Stimulated activated effector memory CD8-positive, alpha-beta T cell treated with anti-CD3 and anti-CD28 coated beads, Interleukin-12 subunit alpha, Interleukin-12 subunit beta, amount 100 ng/mL, for 72 hours (primary cell): Measurements from ENCODE around the gene AGBL4.
"Not testable (repeated sequence)": the region's sequence is repeated elsewhere in the genome, so short reads cannot be mapped to it uniquely, and the experiment has no call there.

ENCODE experiments used
- ATAC-seq: fragments of 150-1000 bp; cut with Tn5 transposase; 2 replicates; pipeline ENCODE4 v1.10.0; 2021
- DNase-seq, 2 donors: peaks; one replicate each; pipeline ENCODE4 v3.0.0; 2021 to 2022; ENCODE audit warnings: low spot score in 2 of 2
- H3K27ac Mint-ChIP-seq: one replicate; pipeline ENCODE4 v1.8.0; 2022; ENCODE audit warnings: mild to moderate bottlenecking, mixed read lengths
- H3K36me3 Mint-ChIP-seq: one replicate; pipeline ENCODE4 v1.8.0; 2022; ENCODE audit warnings: mild to moderate bottlenecking, mixed read lengths
- H3K4me1 Mint-ChIP-seq: one replicate; pipeline ENCODE4 v1.8.0; 2022; ENCODE audit warnings: mixed read lengths
- H3K4me3 Mint-ChIP-seq: one replicate; pipeline ENCODE4 v1.8.0; 2022; ENCODE audit warnings: mild to moderate bottlenecking, mixed read lengths
- H3K9me3 Mint-ChIP-seq: one replicate; pipeline ENCODE4 v1.8.0; 2022; ENCODE audit warnings: mixed read lengths

The AGBL4 gene

GRCh38 chr1:49824261-49824660 is 199.5 kb downstream of the AGBL4 start:
- Mint-ChIP-seq H3K36me3 (no peaks in the 10 kb centered on the region), H3K4me1 (no peaks in the 10 kb centered on the region), H3K9me3 (peaks cover 10% of the 10 kb centered on the region), H3K4me3 (no peak overlapping the region), H3K27ac (no peak overlapping the region)
- ATAC-seq (no peak), DNase-seq (no peak)

- Mint-ChIP-seq H3K9me3 (peaks cover under 1% of the 10 kb centered on the region), H3K4me1 (no peaks in the 10 kb centered on the region), H3K27ac (no peak overlapping the region), H3K36me3 (no peaks in the 10 kb centered on the region), H3K4me3 (no peak overlapping the region)
- ATAC-seq (no peak), DNase-seq (no peak)
Measured at GRCh38 chr1:49817681-49818080, 206.1 kb downstream of the AGBL4 start.

- H3K4me3 Mint-ChIP-seq, H3K4me1 Mint-ChIP-seq, ATAC-seq, H3K27ac Mint-ChIP-seq, DNase-seq, H3K9me3 Mint-ChIP-seq, H3K36me3 Mint-ChIP-seq: not testable (repeated sequence)
Measured at GRCh38 chr1:49787013-49787412, 236.7 kb downstream of the AGBL4 start.

GRCh38 chr1:49765034-49765433 is 258.7 kb downstream of the AGBL4 start:
- Mint-ChIP-seq H3K9me3 (peaks cover 16% of the 10 kb centered on the region), H3K36me3 (no peaks in the 10 kb centered on the region), H3K4me3 (no peak overlapping the region), H3K27ac (no peak overlapping the region), H3K4me1 (no peaks in the 10 kb centered on the region)
- DNase-seq (no peak), ATAC-seq (no peak)

GRCh38 chr1:49738118-49738517 is 285.6 kb downstream of the AGBL4 start:
- H3K4me3 Mint-ChIP-seq, H3K36me3 Mint-ChIP-seq, DNase-seq, H3K27ac Mint-ChIP-seq, H3K4me1 Mint-ChIP-seq, ATAC-seq: not testable (repeated sequence)
- H3K9me3 Mint-ChIP-seq, result peaks cover 18% of the 10 kb centered on the region

- ATAC-seq (no peak), DNase-seq (no peak)
- Mint-ChIP-seq H3K36me3 (no peaks in the 10 kb centered on the region), H3K4me1 (no peaks in the 10 kb centered on the region), H3K4me3 (no peak overlapping the region), H3K27ac (no peak overlapping the region), H3K9me3 (peaks cover 8% of the 10 kb centered on the region)
Measured at GRCh38 chr1:49728377-49728776, 295.4 kb downstream of the AGBL4 start.

GRCh38 chr1:49723662-49724061 is 300.1 kb downstream of the AGBL4 start:
- no peaks in the 10 kb centered on the region for H3K4me1 Mint-ChIP-seq
- no peak overlapping the region for H3K4me3 Mint-ChIP-seq
- no peak for DNase-seq
- H3K9me3 Mint-ChIP-seq, result no peaks in the 10 kb centered on the region
- ATAC-seq, result no peak
- no peak overlapping the region for H3K27ac Mint-ChIP-seq
- no peaks in the 10 kb centered on the region for H3K36me3 Mint-ChIP-seq

GRCh38 chr1:49694251-49694827 is 329.4 kb downstream of the AGBL4 start:
- Mint-ChIP-seq H3K4me1 (no peaks in the 10 kb centered on the region), H3K27ac (no peak overlapping the region), H3K4me3 (no peak overlapping the region), H3K36me3 (no peaks in the 10 kb centered on the region), H3K9me3 (no peaks in the 10 kb centered on the region)
- no peak for ATAC-seq
- DNase-seq, result no peak

GRCh38 chr1:49686107-49686506 is 337.6 kb downstream of the AGBL4 start:
- Mint-ChIP-seq H3K36me3 (no peaks in the 10 kb centered on the region), H3K4me1 (no peaks in the 10 kb centered on the region), H3K9me3 (peaks cover 4% of the 10 kb centered on the region), H3K27ac (no peak overlapping the region), H3K4me3 (no peak overlapping the region)
- ATAC-seq (no peak), DNase-seq (no peak)

- H3K4me1 Mint-ChIP-seq, result no peaks in the 10 kb centered on the region
- H3K36me3 Mint-ChIP-seq, result no peaks in the 10 kb centered on the region
- ATAC-seq (no peak), DNase-seq (no peak)
- H3K27ac Mint-ChIP-seq, result no peak overlapping the region
- H3K4me3 Mint-ChIP-seq, result no peak overlapping the region
- H3K9me3 Mint-ChIP-seq, result peaks cover 7% of the 10 kb centered on the region
Measured at GRCh38 chr1:49677706-49678105, 346.0 kb downstream of the AGBL4 start.

GRCh38 chr1:49651136-49651535 is 372.6 kb downstream of the AGBL4 start:
- DNase-seq (no peak), ATAC-seq (no peak)
- Mint-ChIP-seq H3K27ac (no peak overlapping the region), H3K9me3 (peaks cover 6% of the 10 kb centered on the region), H3K36me3 (no peaks in the 10 kb centered on the region), H3K4me1 (no peaks in the 10 kb centered on the region), H3K4me3 (no peak overlapping the region)

GRCh38 chr1:49630156-49630555 is 393.6 kb downstream of the AGBL4 start:
- Mint-ChIP-seq H3K9me3 (no peaks in the 10 kb centered on the region), H3K4me1 (no peaks in the 10 kb centered on the region), H3K36me3 (no peaks in the 10 kb centered on the region), H3K4me3 (no peak overlapping the region), H3K27ac (no peak overlapping the region)
- no peak for ATAC-seq
- DNase-seq, result no peak

GRCh38 chr1:49627781-49628180 is 396.0 kb downstream of the AGBL4 start:
- Mint-ChIP-seq H3K9me3 (peaks cover 2% of the 10 kb centered on the region), H3K4me1 (no peaks in the 10 kb centered on the region), H3K36me3 (no peaks in the 10 kb centered on the region), H3K4me3 (no peak overlapping the region), H3K27ac (no peak overlapping the region)
- DNase-seq (no peak), ATAC-seq (no peak)

- H3K27ac Mint-ChIP-seq, result no peak overlapping the region
- H3K36me3 Mint-ChIP-seq, result no peaks in the 10 kb centered on the region
- no peak overlapping the region for H3K4me3 Mint-ChIP-seq
- ATAC-seq, result no peak
- H3K4me1 Mint-ChIP-seq, result no peaks in the 10 kb centered on the region
- DNase-seq, result no peak
- H3K9me3 Mint-ChIP-seq, result peaks cover 3% of the 10 kb centered on the region
Measured at GRCh38 chr1:49626472-49626871, 397.3 kb downstream of the AGBL4 start.

GRCh38 chr1:49622877-49623276 is 400.9 kb downstream of the AGBL4 start:
- Mint-ChIP-seq H3K4me1 (no peaks in the 10 kb centered on the region), H3K9me3 (peaks cover 3% of the 10 kb centered on the region), H3K27ac (no peak overlapping the region), H3K4me3 (no peak overlapping the region), H3K36me3 (no peaks in the 10 kb centered on the region)
- no peak for DNase-seq
- ATAC-seq, result no peak

GRCh38 chr1:49606082-49606481 is 417.7 kb downstream of the AGBL4 start:
- ATAC-seq, result no peak
- H3K36me3 Mint-ChIP-seq, result no peaks in the 10 kb centered on the region
- no peak for DNase-seq
- peaks cover 8% of the 10 kb centered on the region for H3K9me3 Mint-ChIP-seq
- no peak overlapping the region for H3K27ac Mint-ChIP-seq
- no peaks in the 10 kb centered on the region for H3K4me1 Mint-ChIP-seq
- H3K4me3 Mint-ChIP-seq, result no peak overlapping the region

- Mint-ChIP-seq H3K4me3 (no peak overlapping the region), H3K36me3 (no peaks in the 10 kb centered on the region), H3K4me1 (no peaks in the 10 kb centered on the region), H3K9me3 (peaks cover 14% of the 10 kb centered on the region), H3K27ac (no peak overlapping the region)
- ATAC-seq (no peak), DNase-seq (no peak)
Measured at GRCh38 chr1:49597436-49597835, 426.3 kb downstream of the AGBL4 start.
